Progenitor cell of endocrine pancreas (in vitro differentiated cells): ENCODE measurements around the gene SLC9A8. TPM values are rescaled to one million over a fixed set of nuclear protein-coding genes. Genes with fewer than 3 reads are reported as not detected.
"Not testable (repeated sequence)": the region's sequence is repeated elsewhere in the genome, so short reads cannot be mapped to it uniquely, and the experiment has no call there.

Source experiments
- DNase-seq: peaks from one replicate; pipeline ENCODE4 v3.0.0; 2021; ENCODE audit warnings: low spot score; ENCODE audit not compliant: unreplicated experiment
- H3K27ac Mint-ChIP-seq: 2 replicates; pipeline ENCODE4 v1.8.0; 2021; ENCODE audit warnings: mild to moderate bottlenecking, moderate library complexity, mixed read lengths
- H3K27me3 Mint-ChIP-seq: 2 replicates; pipeline ENCODE4 v1.8.0; 2021; ENCODE audit warnings: mixed read lengths
- H3K36me3 Mint-ChIP-seq: 2 replicates; pipeline ENCODE4 v1.8.0; 2022; ENCODE audit warnings: mixed read lengths; ENCODE audit not compliant: insufficient read depth
- H3K4me1 Mint-ChIP-seq: 2 replicates; pipeline ENCODE4 v1.8.0; 2021; ENCODE audit warnings: low read depth, mixed read lengths
- H3K4me3 Mint-ChIP-seq: 2 replicates; pipeline ENCODE4 v1.8.0; 2021; ENCODE audit warnings: low read depth, mild to moderate bottlenecking, moderate library complexity, mixed read lengths
- H3K9me3 Mint-ChIP-seq: 2 replicates; pipeline ENCODE4 v1.8.0; 2021; ENCODE audit warnings: low read depth, mixed read lengths
- CTCF ChIP-seq: fragments of 200-600 bp; sonication (generic); IDR thresholded peaks from one replicate; pipeline ENCODE4 v1.5.0; 2021; ENCODE audit warnings: antibody characterized with exemption, mild to moderate bottlenecking; ENCODE audit not compliant: unreplicated experiment
- total RNA-seq: library from RNA; stranded (reverse); gene quantifications from 2 replicates; pipeline ENCODE4 v1.2.1, GENCODE V29; 2021

The SLC9A8 gene
- total RNA-seq, 1 donor from 2014 or later = 11.4 TPM

DNA sequence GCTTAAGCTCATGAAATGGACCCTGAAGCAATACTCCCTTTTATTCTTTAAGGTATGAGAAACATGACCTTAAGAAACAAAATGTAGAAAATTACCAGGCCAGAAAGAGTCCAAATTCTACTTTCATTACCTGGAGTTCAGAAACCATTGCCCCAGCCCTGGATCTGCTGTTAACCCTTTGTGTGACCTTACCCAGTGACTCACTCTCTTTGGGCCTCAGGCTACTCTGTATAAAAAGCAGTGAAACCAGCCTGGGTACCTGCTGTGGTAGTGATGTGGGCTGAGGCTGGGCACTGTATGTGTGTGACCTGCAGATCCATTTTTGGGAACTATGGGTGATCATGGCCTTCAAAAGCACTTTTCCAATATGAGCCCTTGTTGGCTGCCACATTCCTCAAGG lies 47.2 kb downstream of the SLC9A8 start:
- DNase-seq = no peak
- TF ChIP-seq CTCF = no peak
- H3K4me1 Mint-ChIP-seq = peaks cover 6% of the 10 kb centered on the region
- H3K9me3 Mint-ChIP-seq = no peaks in the 10 kb centered on the region
- no peaks in the 10 kb centered on the region for H3K27me3 Mint-ChIP-seq
- no peak overlapping the region for H3K4me3 Mint-ChIP-seq
- H3K27ac Mint-ChIP-seq = no peak overlapping the region
- peaks cover 13% of the 10 kb centered on the region for H3K36me3 Mint-ChIP-seq

- H3K4me3 Mint-ChIP-seq, DNase-seq, H3K4me1 Mint-ChIP-seq, H3K9me3 Mint-ChIP-seq, H3K27me3 Mint-ChIP-seq: not testable (repeated sequence)
- H3K36me3 Mint-ChIP-seq = peaks cover 14% of the 10 kb centered on the region
- H3K27ac Mint-ChIP-seq = peak overlapping the region; percentile 84
Observed at GRCh38 chr20:49861232-49861631, 48.6 kb downstream of the SLC9A8 start.

DNA sequence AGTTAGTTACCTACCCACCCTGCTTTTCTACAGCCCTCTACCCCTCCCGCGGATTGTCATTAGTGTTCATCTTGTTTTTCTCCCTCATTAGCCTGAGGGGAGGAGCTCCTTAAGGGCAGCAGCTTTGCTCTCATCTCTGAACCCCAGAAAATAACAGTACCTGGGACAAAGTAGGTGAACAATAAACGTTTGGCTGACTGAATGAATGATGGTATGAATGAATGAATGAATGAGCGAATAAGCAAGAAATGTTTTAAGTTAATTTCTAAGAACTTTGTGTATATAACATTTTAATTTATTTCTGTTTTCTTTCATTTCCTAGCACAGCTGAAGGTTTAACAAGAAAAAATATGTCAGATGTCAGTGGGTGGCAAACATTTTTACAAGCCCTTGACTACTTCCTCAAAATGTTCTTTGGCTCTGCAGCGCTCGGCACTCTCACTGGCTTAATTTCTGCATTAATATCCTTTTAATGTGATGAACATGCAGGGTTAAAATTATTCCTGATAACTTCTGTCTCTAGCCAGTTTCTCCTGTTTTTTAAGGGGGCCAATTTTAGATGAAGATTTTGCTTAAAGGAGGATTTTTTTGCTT lies 50.1 kb downstream of the SLC9A8 start:
- no peak overlapping the region for H3K4me3 Mint-ChIP-seq
- H3K27me3 Mint-ChIP-seq = no peaks in the 10 kb centered on the region
- peaks cover 12% of the 10 kb centered on the region for H3K36me3 Mint-ChIP-seq
- DNase-seq = no peak
- no peak overlapping the region for H3K27ac Mint-ChIP-seq
- peaks cover 6% of the 10 kb centered on the region for H3K4me1 Mint-ChIP-seq
- no peak for TF ChIP-seq CTCF
- no peaks in the 10 kb centered on the region for H3K9me3 Mint-ChIP-seq

DNA sequence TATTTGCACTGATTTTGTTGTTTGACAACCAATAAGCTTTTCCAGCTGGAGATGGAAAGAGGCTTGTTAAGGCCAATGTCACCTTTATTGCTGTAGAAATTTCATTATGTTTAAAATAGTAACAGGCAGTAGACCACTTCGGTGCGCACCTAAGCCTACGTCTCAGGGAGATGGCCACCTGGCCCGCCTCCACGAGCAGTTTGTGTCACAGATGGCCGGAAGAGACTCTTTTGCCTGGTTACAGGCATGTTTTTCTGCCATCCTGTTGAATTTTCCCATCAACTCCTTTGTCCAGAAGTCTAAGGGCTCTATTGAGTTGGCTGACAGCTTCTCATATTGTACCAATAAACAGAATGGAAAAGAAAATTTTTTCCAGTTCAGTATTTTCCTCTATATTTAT lies 51.0 kb downstream of the SLC9A8 start:
- Mint-ChIP-seq H3K27me3 (no peaks in the 10 kb centered on the region), H3K27ac (no peak overlapping the region), H3K4me1 (peaks cover 6% of the 10 kb centered on the region), H3K9me3 (no peaks in the 10 kb centered on the region), H3K4me3 (no peak overlapping the region), H3K36me3 (peaks cover 12% of the 10 kb centered on the region)
- no peak for DNase-seq
- TF ChIP-seq CTCF = no peak

DNA sequence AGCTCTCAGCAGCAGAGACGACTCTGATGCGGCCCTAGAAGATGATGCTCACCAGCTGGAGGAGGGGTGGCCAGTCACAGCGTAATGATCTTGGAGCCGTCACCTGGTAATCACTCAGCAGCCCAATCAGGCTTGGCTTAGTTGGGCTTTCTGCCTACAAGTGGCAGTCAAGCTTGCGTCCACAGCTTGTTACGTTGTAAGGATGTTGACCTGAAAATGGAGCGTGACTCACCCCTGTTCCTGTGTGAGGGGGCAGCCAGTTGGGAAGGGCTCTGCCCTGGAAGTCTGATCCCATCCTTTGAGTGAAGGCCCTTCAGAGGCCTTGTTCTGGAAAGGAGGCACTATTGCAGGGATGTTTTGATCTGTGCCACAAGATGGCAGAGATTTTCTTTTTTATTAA lies 52.9 kb downstream of the SLC9A8 start:
- peaks cover 14% of the 10 kb centered on the region for H3K36me3 Mint-ChIP-seq
- no peak overlapping the region for H3K27ac Mint-ChIP-seq
- no peaks in the 10 kb centered on the region for H3K9me3 Mint-ChIP-seq
- no peak overlapping the region for H3K4me3 Mint-ChIP-seq
- DNase-seq = no peak
- H3K4me1 Mint-ChIP-seq = peaks cover 6% of the 10 kb centered on the region
- TF ChIP-seq CTCF = no peak
- H3K27me3 Mint-ChIP-seq = no peaks in the 10 kb centered on the region

DNA sequence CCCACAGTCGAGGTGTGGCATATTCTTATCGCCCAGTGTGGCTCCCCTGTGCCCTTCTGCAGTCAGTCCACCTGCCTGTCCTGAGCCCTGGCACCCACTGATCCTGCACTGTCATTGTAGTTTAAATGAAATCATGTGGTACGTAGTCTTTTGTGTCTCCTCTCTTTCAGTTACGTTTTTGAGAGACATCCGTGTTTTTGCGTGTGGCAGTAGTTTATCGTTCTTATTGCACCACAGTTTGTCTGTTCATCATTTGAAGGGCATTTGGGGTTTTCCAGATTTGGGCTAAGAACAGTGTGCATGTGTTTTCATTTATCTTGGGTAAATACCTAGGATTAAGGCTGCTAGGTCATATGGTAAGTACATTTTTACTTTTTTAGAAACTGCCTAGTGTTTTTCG lies 53.4 kb downstream of the SLC9A8 start:
- no peaks in the 10 kb centered on the region for H3K9me3 Mint-ChIP-seq
- no peak overlapping the region for H3K4me3 Mint-ChIP-seq
- TF ChIP-seq CTCF = no peak
- no peak for DNase-seq
- peaks cover 11% of the 10 kb centered on the region for H3K36me3 Mint-ChIP-seq
- H3K4me1 Mint-ChIP-seq = peaks cover 2% of the 10 kb centered on the region
- H3K27ac Mint-ChIP-seq = no peak overlapping the region
- no peaks in the 10 kb centered on the region for H3K27me3 Mint-ChIP-seq
